Neural progenitor cell (in vitro differentiated cells): ENCODE data around the gene PINK1. TPM values are rescaled to one million over a fixed set of nuclear protein-coding genes. Genes with fewer than 3 reads are reported as not detected.

Experiments
- DNase-seq: peaks from one replicate; pipeline ENCODE4 v3.0.0-alpha.2; 2016; ENCODE audit warnings: low spot score
- H2AFZ ChIP-seq: fragments of 200-600 bp; sonication (generic); replicated peaks from 2 replicates; pipeline ENCODE4 v1.6.1; 2016; ENCODE audit warnings: antibody characterized with exemption
- H3F3A ChIP-seq: fragments of 200-600 bp; sonication (generic); 2 replicates; pipeline ENCODE4 v1.6.1; 2016; ENCODE audit warnings: antibody characterized with exemption, low read depth
- H3K27ac ChIP-seq: fragments of 200-600 bp; sonication (generic); 2 replicates; pipeline ENCODE4 v1.5.1; 2016; ENCODE audit warnings: mild to moderate bottlenecking
- H3K27me3 ChIP-seq: fragments of 200-600 bp; sonication (generic); 2 replicates; pipeline ENCODE4 v1.6.1; 2016; ENCODE audit warnings: mild to moderate bottlenecking, moderate library complexity
- H3K36me3 ChIP-seq: fragments of 200-600 bp; sonication (generic); 2 replicates; pipeline ENCODE4 v1.5.1; 2016
- H3K4me1 ChIP-seq: fragments of 200-600 bp; sonication (generic); 2 replicates; pipeline ENCODE4 v1.6.1; 2016; ENCODE audit warnings: mixed run types
- H3K4me2 ChIP-seq: fragments of 200-600 bp; sonication (generic); 2 replicates; pipeline ENCODE4 v1.6.1; 2016
- H3K4me3 ChIP-seq: fragments of 200-600 bp; sonication (generic); 2 replicates; pipeline ENCODE4 v1.5.1; 2016
- H3K79me2 ChIP-seq: fragments of 200-600 bp; sonication (generic); 2 replicates; pipeline ENCODE4 v1.6.1; 2016; ENCODE audit warnings: low read depth
- H3K9ac ChIP-seq: fragments of 200-600 bp; sonication (generic); 2 replicates; pipeline ENCODE4 v1.6.1; 2016
- H3K9me3 ChIP-seq: fragments of 200-600 bp; sonication (generic); 2 replicates; pipeline ENCODE4 v1.5.1; 2016; ENCODE audit warnings: low read depth
- H4K20me1 ChIP-seq: fragments of 200-600 bp; sonication (generic); 2 replicates; pipeline ENCODE4 v1.6.1; 2016; ENCODE audit warnings: low read depth
- H3K27ac Mint-ChIP-seq: 3 replicates; pipeline ENCODE4 v1.8.0; 2021; ENCODE audit warnings: mixed read lengths
- H3K27me3 Mint-ChIP-seq: 2 replicates; pipeline ENCODE4 v1.8.0; 2022; ENCODE audit warnings: low read depth, mild to moderate bottlenecking, inconsistent platforms, moderate library complexity, mixed read lengths; ENCODE audit not compliant: insufficient read depth
- H3K36me3 Mint-ChIP-seq: 3 replicates; pipeline ENCODE4 v1.8.0; 2021; ENCODE audit warnings: mixed read lengths
- H3K4me1 Mint-ChIP-seq: 3 replicates; pipeline ENCODE4 v1.8.0; 2021; ENCODE audit warnings: mixed read lengths
- H3K4me3 Mint-ChIP-seq: 3 replicates; pipeline ENCODE4 v1.8.0; 2021; ENCODE audit warnings: mild to moderate bottlenecking, moderate library complexity, mixed read lengths
- H3K9me3 Mint-ChIP-seq: 3 replicates; pipeline ENCODE4 v1.8.0; 2020; ENCODE audit warnings: mixed read lengths
- CTCF ChIP-seq: fragments of 200-600 bp; sonication (generic); IDR thresholded peaks from 2 replicates; pipeline ENCODE4 v1.5.1; 2017; ENCODE audit warnings: antibody characterized with exemption, mild to moderate bottlenecking
- EZH2 ChIP-seq: fragments of 200-600 bp; sonication (generic); IDR thresholded peaks from 2 replicates; pipeline ENCODE4 v1.6.1; 2017; ENCODE audit warnings: antibody characterized with exemption, mild to moderate bottlenecking, moderate library complexity
- EZH2phosphoT487 ChIP-seq: fragments of 200-600 bp; sonication (generic); IDR thresholded peaks from 2 replicates; pipeline ENCODE4 v1.6.1; 2017; ENCODE audit warnings: antibody characterized with exemption
- total RNA-seq: library from RNA; depleted of rRNA; stranded (reverse); fragments of >200 nt; gene quantifications from 2 replicates; pipeline ENCODE4 v1.2.3, GENCODE V29; 2015; ENCODE audit warnings: low replicate concordance

Gene PINK1
- total RNA-seq, 1 donor from 2014 or later, result 13.3 TPM

GRCh38 chr1:20601129-20601825, 32.0 kb upstream of the PINK1 start:
- H3K27me3 Mint-ChIP-seq, result peaks cover 4% of the 10 kb centered on the region
- no peaks in the 10 kb centered on the region for H3F3A ChIP-seq
- no peaks in the 10 kb centered on the region for H3K4me1 ChIP-seq
- no peak overlapping the region for H3K9ac ChIP-seq
- H3K9me3 ChIP-seq, result no peaks in the 10 kb centered on the region
- no peaks in the 10 kb centered on the region for H4K20me1 ChIP-seq
- no peaks in the 10 kb centered on the region for H3K79me2 ChIP-seq
- H3K36me3 Mint-ChIP-seq, result no peaks in the 10 kb centered on the region
- H3K27me3 ChIP-seq, result no peaks in the 10 kb centered on the region
- H3K36me3 ChIP-seq, result no peaks in the 10 kb centered on the region
- H3K27ac ChIP-seq, result no peak overlapping the region
- no peaks in the 10 kb centered on the region for H3K4me1 Mint-ChIP-seq
- no peak for TF ChIP-seq EZH2phosphoT487
- TF ChIP-seq EZH2, result no peak
- no peak for TF ChIP-seq CTCF
- DNase-seq, result no peak
- no peak overlapping the region for H3K27ac Mint-ChIP-seq
- H3K4me2 ChIP-seq, result no peak overlapping the region
- no peaks in the 10 kb centered on the region for H3K9me3 Mint-ChIP-seq
- H2AFZ ChIP-seq, result no peak overlapping the region
- no peak overlapping the region for H3K4me3 Mint-ChIP-seq
- no peak overlapping the region for H3K4me3 ChIP-seq

- no peak overlapping the region for H3K4me2 ChIP-seq
Observed at GRCh38 chr1:20602851-20603450, 30.3 kb upstream of the PINK1 start.

GRCh38 chr1:20603504-20604464, 29.5 kb upstream of the PINK1 start:
- Histone ChIP-seq H3K9ac (no peak overlapping the region), H2AFZ (no peak overlapping the region), H3K4me3 (no peak overlapping the region), H4K20me1 (no peaks in the 10 kb centered on the region), H3K9me3 (no peaks in the 10 kb centered on the region), H3K27me3 (no peaks in the 10 kb centered on the region), H3K4me2 (no peak overlapping the region), H3K79me2 (no peaks in the 10 kb centered on the region), H3K36me3 (no peaks in the 10 kb centered on the region), H3F3A (no peaks in the 10 kb centered on the region), H3K4me1 (peaks cover 3% of the 10 kb centered on the region), H3K27ac (no peak overlapping the region)
- Mint-ChIP-seq H3K9me3 (no peaks in the 10 kb centered on the region), H3K27ac (no peak overlapping the region), H3K4me1 (no peaks in the 10 kb centered on the region), H3K36me3 (no peaks in the 10 kb centered on the region), H3K4me3 (peak overlapping the region; percentile 39), H3K27me3 (peaks cover 4% of the 10 kb centered on the region)
- DNase-seq, result no peak
- no peak for TF ChIP-seq EZH2phosphoT487
- TF ChIP-seq CTCF, result no peak
- TF ChIP-seq EZH2, result no peak

More at GRCh38 chr1:20602851-20603450, 30.3 kb upstream of the PINK1 start:
- no peak overlapping the region for H3K27ac Mint-ChIP-seq
- Histone ChIP-seq H4K20me1 (no peaks in the 10 kb centered on the region), H3K9ac (no peak overlapping the region), H3K4me1 (peaks cover 3% of the 10 kb centered on the region), H2AFZ (no peak overlapping the region), H3F3A (no peaks in the 10 kb centered on the region), H3K79me2 (no peaks in the 10 kb centered on the region), H3K4me3 (no peak overlapping the region), H3K27me3 (no peaks in the 10 kb centered on the region), H3K36me3 (no peaks in the 10 kb centered on the region), H3K27ac (no peak overlapping the region), H3K9me3 (no peaks in the 10 kb centered on the region)
- no peaks in the 10 kb centered on the region for H3K36me3 Mint-ChIP-seq
- TF ChIP-seq CTCF (no peak), EZH2 (no peak), EZH2phosphoT487 (no peak)
- DNase-seq, result no peak
- H3K9me3 Mint-ChIP-seq, result no peaks in the 10 kb centered on the region
- H3K27me3 Mint-ChIP-seq, result peaks cover 5% of the 10 kb centered on the region
- peak overlapping the region; percentile 39 for H3K4me3 Mint-ChIP-seq
- H3K4me1 Mint-ChIP-seq, result no peaks in the 10 kb centered on the region
